Left lung (tissue), 10 donors: ENCODE data around the gene FANCC. TPM values are rescaled to one million over a fixed set of nuclear protein-coding genes. Genes with fewer than 3 reads are reported as not detected.
"Not testable (repeated sequence)": the region's sequence is repeated elsewhere in the genome, so short reads cannot be mapped to it uniquely, and the experiment has no call there.

ENCODE experiments used
- ATAC-seq: fragments of 200-7000 bp; cut with Tn5 transposase; one replicate; pipeline ENCODE4 v1.9.1; 2020; ENCODE audit warnings: moderate library complexity
- DNase-seq, 4 donors: peaks; one replicate each; pipeline ENCODE4 v3.0.0-alpha.2; 2013 to 2020
- H3K27ac ChIP-seq, 2 donors: fragments of 200-600 bp; sonication (generic) in 1 of 2; one replicate each; pipeline versions ENCODE4 v1.5.0 to v1.8.0; 2020 to 2021
- H3K27me3 ChIP-seq, 2 donors: fragments of 200-600 bp; sonication (generic) in 1 of 2; one replicate each; pipeline versions ENCODE4 v1.5.0 to v1.8.0; 2020 to 2021
- H3K36me3 ChIP-seq, 2 donors: fragments of 200-600 bp; sonication (generic) in 1 of 2; one replicate each; pipeline versions ENCODE4 v1.5.0 to v1.8.0; 2020 to 2021
- H3K4me1 ChIP-seq, 2 donors: fragments of 200-600 bp; one replicate each; pipeline ENCODE4 v1.8.0; 2021
- H3K4me3 ChIP-seq, 2 donors: fragments of 200-600 bp; sonication (generic) in 1 of 2; one replicate each; pipeline versions ENCODE4 v1.5.0 to v1.8.0; 2020 to 2021; ENCODE audit warnings: mild to moderate bottlenecking in 1 of 2
- H3K9me3 ChIP-seq, 2 donors: fragments of 200-600 bp; sonication (generic) in 1 of 2; one replicate each; pipeline versions ENCODE4 v1.5.0 to v1.8.0; 2020 to 2021
- CTCF ChIP-seq, 2 donors: fragments of 200-600 bp; sonication (generic) in 1 of 2; IDR thresholded peaks; one replicate each; pipeline versions ENCODE4 v1.5.0 to v1.8.0; 2021; ENCODE audit warnings: antibody characterized with exemption in 2 of 2
- intact Hi-C, 2 donors: fragments of 100-400 bp; cut with DNase I; formaldehyde crosslinking; loops; one replicate each; pipeline versions ENCODE4 v1.11.2 to v1.14.2; 2022
- polyA plus RNA-seq, 6 donors: library from polyadenylated mRNA; unstranded; fragments of 120-200 nt; gene quantifications; one replicate each; pipeline ENCODE4 v1.2.1, GENCODE V29; 2013; ENCODE audit not compliant: insufficient read length in 6 of 6
- total RNA-seq, 2 donors: library from RNA; stranded (reverse); fragmentation: NEBNext Ultra II Directional; extraction: Animal tissue kit (Norgen Biotek cat#: 25700); gene quantifications; one replicate each; pipeline ENCODE4 v1.2.1, GENCODE V29; 2021
- donor health status: DM: no; HTN: yes; CAD: no.
- donor health status: DM: no; HTN: no; CAD: no.

The FANCC gene
- total and polyA plus RNA-seq, 8 donors, result 11.5 to 27.4 (median 25.7) TPM

GRCh38 chr9:95332860-95333259, 15.4 kb upstream of the FANCC start:
- intact Hi-C loops, result no loop called here
- no peak overlapping the region for H3K27ac ChIP-seq
- no peak for ATAC-seq

DNA sequence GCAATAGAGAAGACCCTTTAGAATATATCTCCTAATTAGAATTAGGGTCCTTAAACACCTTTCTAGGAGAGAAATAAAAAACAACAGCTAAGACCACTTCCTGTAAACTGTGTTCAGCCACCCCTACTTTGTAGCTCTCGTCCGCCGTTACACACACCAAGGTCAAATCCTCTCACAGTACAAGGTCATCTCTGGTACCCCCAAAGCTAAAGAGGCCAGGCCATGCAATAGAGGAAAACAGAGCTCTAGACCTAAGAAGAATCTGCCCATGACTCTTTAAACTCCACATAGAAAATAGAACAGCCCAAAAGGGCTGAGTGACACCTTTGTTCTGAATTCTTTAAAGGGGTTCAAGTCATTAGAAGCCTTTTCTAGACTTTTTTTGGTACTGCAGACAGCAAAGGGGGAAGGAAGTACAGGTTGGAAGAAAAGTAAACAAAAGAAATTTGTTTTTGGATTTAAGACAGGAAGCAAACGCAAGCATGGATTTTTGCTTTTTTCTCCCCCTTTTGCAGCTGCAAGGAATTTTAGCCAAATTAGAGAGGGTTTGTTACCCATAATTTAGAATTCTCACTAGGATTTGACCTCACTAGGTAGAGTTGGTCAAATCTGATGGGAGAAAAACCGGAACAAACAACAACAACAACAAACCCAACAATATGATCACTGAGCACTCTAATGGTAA, 13.4 kb upstream of the FANCC start:
- no peaks in the 10 kb centered on the region for H3K36me3 ChIP-seq
- no peaks in the 10 kb centered on the region for H3K4me1 ChIP-seq
- peaks cover 0 to 18% of the 10 kb centered on the region in 2 donors for H3K9me3 ChIP-seq
- intact Hi-C loops, result no loop called here
- ATAC-seq (no peak), DNase-seq (no peak)
- H3K27me3 ChIP-seq, result peaks cover 0 to 3% of the 10 kb centered on the region in 2 donors
- TF ChIP-seq CTCF (IDR thresholded peaks at IDR 0.05), result no peak
- H3K27ac ChIP-seq, result no peak overlapping the region
- no peak overlapping the region for H3K4me3 ChIP-seq

More at GRCh38 chr9:95332860-95333259, 15.4 kb upstream of the FANCC start:
- no peak for TF ChIP-seq CTCF (IDR thresholded peaks at IDR 0.05)
- Histone ChIP-seq H3K4me1 (no peaks in the 10 kb centered on the region), H3K36me3 (no peaks in the 10 kb centered on the region), H3K4me3 (no peak overlapping the region), H3K27me3 (peaks cover 0 to 3% of the 10 kb centered on the region in 2 donors), H3K9me3 (peaks cover 0 to 12% of the 10 kb centered on the region in 2 donors)
- no peak for DNase-seq

- H3K27me3 ChIP-seq, intact Hi-C loops, H3K36me3 ChIP-seq, H3K4me3 ChIP-seq, H3K4me1 ChIP-seq, DNase-seq, ATAC-seq, H3K27ac ChIP-seq: not testable (repeated sequence)
- peaks cover 0 to 18% of the 10 kb centered on the region in 2 donors for H3K9me3 ChIP-seq
These were observed 11.6 kb upstream of the FANCC start for GRCh38 chr9:95329061-95329460.

DNA sequence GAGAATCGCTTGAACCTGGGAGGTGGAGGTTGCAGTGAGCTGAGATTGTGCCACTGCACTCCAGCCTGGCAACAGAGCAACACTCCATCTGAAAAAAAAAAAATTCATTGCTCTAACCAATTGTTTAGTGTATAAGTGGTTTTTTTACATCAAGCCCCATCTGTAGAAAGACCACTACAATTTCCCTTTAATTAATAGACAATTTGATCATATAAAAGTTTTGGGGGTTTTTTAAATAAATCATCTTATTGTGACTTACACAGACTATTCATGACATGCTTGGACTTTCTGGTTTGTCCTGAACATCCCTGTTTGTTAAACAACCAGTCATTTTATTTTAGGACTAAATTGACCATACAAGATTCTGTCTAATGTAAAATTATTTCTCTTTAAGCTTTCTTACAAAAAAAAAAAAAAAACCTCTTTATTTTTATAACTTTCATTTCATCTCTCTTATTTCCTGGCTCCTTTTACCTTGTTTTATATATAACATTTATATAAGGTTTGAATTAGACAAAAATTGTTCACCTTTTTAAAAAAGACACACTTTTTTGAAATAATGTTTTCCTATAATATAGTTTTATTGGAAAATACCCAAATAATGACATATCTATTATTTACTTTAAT, 9.8 kb upstream of the FANCC start:
- Histone ChIP-seq H3K36me3 (no peaks in the 10 kb centered on the region), H3K4me3 (no peak overlapping the region), H3K27me3 (peaks cover 0 to 3% of the 10 kb centered on the region in 2 donors), H3K27ac (no peak overlapping the region), H3K4me1 (no peaks in the 10 kb centered on the region), H3K9me3 (peaks cover 0 to 18% of the 10 kb centered on the region in 2 donors)
- DNase-seq (no peak), ATAC-seq (no peak)
- intact Hi-C loops, result no loop called here
- no peak for TF ChIP-seq CTCF (IDR thresholded peaks at IDR 0.05)

- no peak overlapping the region for H3K4me3 ChIP-seq
- intact Hi-C loops, result no loop called here
- DNase-seq (no peak), ATAC-seq (no peak)
- no peak overlapping the region for H3K27ac ChIP-seq
- peaks cover 0 to 18% of the 10 kb centered on the region in 2 donors for H3K9me3 ChIP-seq
- H3K4me1 ChIP-seq, result no peaks in the 10 kb centered on the region
- H3K27me3 ChIP-seq, result no peaks in the 10 kb centered on the region
- no peaks in the 10 kb centered on the region for H3K36me3 ChIP-seq
- TF ChIP-seq CTCF (IDR thresholded peaks at IDR 0.05), result no peak
These were observed 7.7 kb upstream of the FANCC start for GRCh38 chr9:95325221-95325620.
